ENCODE data around the gene AGTRAP. TPM values are rescaled to one million over a fixed set of nuclear protein-coding genes. Genes with fewer than 3 reads are reported as not detected.

AGTRAP gene
- total and polyA plus RNA-seq, 9 of the 15 experiments (the other 6 are each of a cell fraction or from before 2014, with no cell fraction given), result 26.8 to 105 (median 57.5) TPM

DNA sequence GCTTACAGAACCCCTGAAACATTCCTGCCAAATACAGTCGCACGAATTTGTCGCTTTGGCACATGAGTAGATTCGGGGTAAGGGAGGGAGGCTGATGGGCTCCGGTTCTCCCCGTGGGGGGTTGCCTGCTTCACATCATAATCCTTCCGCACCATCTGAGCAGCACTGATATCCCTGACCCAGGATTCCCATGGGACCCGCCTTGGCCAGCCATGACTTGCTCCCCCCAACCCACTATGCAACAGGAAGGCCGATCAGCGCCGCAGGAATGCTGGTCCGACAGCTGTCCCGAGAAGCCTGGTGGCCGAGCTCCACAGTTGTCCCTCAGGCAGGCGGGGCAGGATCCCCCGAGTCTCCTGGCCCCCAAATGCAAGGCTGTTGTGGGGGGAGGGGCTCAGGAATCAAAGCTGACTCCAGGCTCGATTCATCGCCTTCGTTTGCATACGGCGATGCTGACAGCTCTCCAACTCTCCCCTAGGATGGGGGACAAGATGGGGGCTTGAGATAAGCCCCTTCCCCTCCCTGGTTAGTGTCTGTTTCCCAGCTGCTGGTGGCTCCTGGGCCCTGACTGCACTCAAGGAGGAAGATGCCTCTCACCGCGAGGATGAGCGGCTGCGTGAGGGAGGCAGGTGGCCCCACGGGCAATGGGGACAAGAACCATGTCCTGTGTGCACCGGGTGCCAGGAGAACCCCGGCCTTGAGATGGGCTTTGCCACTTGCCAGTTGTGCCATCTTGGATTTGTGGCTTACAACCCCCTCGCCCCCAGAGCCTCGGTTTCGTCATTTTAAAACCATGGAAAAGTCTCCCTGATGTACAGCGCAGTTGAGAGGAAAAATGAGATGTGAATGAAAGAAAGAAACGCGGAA is 35.1 kb upstream of the AGTRAP start:
- ChIA-PET POLR2A (interaction anchor here (0.7 to 1.4 kb wide), 4 partner anchors 8 to 208 kb away, joined by 3 to 6 read pairs (median 4); no protein-coding TSS in a partner anchor), CTCF (ENCODE audit: low intra/inter-chr PET ratio) (no interaction called here)
- DNase-seq (ENCODE audit: extremely low read depth in 1 of 4, low spot score in 3 of 4) (peak in 2 of 4 experiments; percentile 43 to 44), FAIRE-seq (no peak), ATAC-seq (no peak; the same call in 1 of the 3 replicates)
- peaks cover 25 to 57% of the 10 kb centered on the region in 2 experiments; a peak in 4 of 5 replicates for H3K4me1 ChIP-seq (replicated peaks in 1 of 2; ENCODE audit: control insufficient read depth in 2 of 2, insufficient read depth in 2 of 2, low read length in 2 of 2)
- peak overlapping the region; percentile 59 for H3K4me2 ChIP-seq (ENCODE audit: insufficient read depth, low read length)
- H3K4me3 ChIP-seq, result no peak overlapping the region
- H3K27me3 ChIP-seq (ENCODE audit: control insufficient read depth in 2 of 2, insufficient read depth in 2 of 2, low read length in 2 of 2), result peaks cover 2 to 16% of the 10 kb centered on the region in 2 experiments; a peak in 3 of 5 replicates
- H3K9me3 ChIP-seq (replicated peaks; ENCODE audit: control insufficient read depth, insufficient read depth, low read depth, low read length), result no peaks in the 10 kb centered on the region
- H3K27ac ChIP-seq (ENCODE audit: extremely low read depth, low read depth, low read length), result no peak overlapping the region
- in situ Hi-C loops (cut with MboI), result no loop called here
- H3K9me1 ChIP-seq (ENCODE audit: control insufficient read depth, insufficient read depth, low read length), result no peaks in the 10 kb centered on the region
- H4K20me1 ChIP-seq (replicated peaks; ENCODE audit: control insufficient read depth, insufficient read depth, low read length), result no peaks in the 10 kb centered on the region
- no peaks in the 10 kb centered on the region for H3K79me2 ChIP-seq (ENCODE audit: control insufficient read depth, insufficient read depth, low read length)
- no TSS peak for BruUV-seq (replicated peaks)
- no peaks in the 10 kb centered on the region for H3K36me3 ChIP-seq (ENCODE audit: control insufficient read depth, insufficient read depth, low read length)
- peak overlapping the region in 1 of 2 experiments; percentile 54; a peak in 2 of 4 replicates for H3K9ac ChIP-seq (ENCODE audit: insufficient read depth in 1 of 2, low read depth in 2 of 2, low read length in 2 of 2)
- 20% methylated on average over 34 of the region's 34 CpGs for WGBS (ENCODE audit: insufficient coverage, low coverage, missing lambda C conversion rate)
- H2AFZ ChIP-seq (ENCODE audit: low read depth, low read length), result peak overlapping the region; percentile 53
- intact Hi-C loops (cut with micrococcal nuclease), result no loop called here
- TF ChIP-seq ZFP30 (CRISPR knock-in tag; IDR thresholded peaks at IDR 0.05; ENCODE audit: borderline replicate concordance), result no peak
- no peak for TF ChIP-seq TGIF2 (CRISPR knock-in tag; IDR thresholded peaks at IDR 0.05)
- TF ChIP-seq MAFK (IDR thresholded peaks at IDR 0.05; ENCODE audit: low read length), result no peak
- TF ChIP-seq PRMT5 (CRISPR knock-in tag; IDR thresholded peaks at IDR 0.05), result no peak
- TF ChIP-seq ARNT (IDR thresholded peaks at IDR 0.05), result no peak
- TF ChIP-seq, protein P1, sequence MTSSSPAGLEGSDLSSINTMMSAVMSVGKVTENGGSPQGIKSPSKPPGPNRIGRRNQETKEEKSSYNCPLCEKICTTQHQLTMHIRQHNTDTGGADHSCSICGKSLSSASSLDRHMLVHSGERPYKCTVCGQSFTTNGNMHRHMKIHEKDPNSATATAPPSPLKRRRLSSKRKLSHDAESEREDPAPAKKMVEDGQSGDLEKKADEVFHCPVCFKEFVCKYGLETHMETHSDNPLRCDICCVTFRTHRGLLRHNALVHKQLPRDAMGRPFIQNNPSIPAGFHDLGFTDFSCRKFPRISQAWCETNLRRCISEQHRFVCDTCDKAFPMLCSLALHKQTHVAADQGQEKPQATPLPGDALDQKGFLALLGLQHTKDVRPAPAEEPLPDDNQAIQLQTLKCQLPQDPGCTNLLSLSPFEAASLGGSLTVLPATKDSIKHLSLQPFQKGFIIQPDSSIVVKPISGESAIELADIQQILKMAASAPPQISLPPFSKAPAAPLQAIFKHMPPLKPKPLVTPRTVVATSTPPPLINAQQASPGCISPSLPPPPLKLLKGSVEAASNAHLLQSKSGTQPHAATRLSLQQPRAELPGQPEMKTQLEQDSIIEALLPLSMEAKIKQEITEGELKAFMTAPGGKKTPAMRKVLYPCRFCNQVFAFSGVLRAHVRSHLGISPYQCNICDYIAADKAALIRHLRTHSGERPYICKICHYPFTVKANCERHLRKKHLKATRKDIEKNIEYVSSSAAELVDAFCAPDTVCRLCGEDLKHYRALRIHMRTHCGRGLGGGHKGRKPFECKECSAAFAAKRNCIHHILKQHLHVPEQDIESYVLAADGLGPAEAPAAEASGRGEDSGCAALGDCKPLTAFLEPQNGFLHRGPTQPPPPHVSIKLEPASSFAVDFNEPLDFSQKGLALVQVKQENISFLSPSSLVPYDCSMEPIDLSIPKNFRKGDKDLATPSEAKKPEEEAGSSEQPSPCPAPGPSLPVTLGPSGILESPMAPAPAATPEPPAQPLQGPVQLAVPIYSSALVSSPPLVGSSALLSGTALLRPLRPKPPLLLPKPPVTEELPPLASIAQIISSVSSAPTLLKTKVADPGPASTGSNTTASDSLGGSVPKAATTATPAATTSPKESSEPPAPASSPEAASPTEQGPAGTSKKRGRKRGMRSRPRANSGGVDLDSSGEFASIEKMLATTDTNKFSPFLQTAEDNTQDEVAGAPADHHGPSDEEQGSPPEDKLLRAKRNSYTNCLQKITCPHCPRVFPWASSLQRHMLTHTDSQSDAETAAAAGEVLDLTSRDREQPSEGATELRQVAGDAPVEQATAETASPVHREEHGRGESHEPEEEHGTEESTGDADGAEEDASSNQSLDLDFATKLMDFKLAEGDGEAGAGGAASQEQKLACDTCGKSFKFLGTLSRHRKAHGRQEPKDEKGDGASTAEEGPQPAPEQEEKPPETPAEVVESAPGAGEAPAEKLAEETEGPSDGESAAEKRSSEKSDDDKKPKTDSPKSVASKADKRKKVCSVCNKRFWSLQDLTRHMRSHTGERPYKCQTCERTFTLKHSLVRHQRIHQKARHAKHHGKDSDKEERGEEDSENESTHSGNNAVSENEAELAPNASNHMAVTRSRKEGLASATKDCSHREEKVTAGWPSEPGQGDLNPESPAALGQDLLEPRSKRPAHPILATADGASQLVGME (CRISPR knock-in tag; IDR thresholded peaks at IDR 0.05), result no peak
- no peak for TF ChIP-seq COPS2 (conservative IDR thresholded peaks at IDR 0.05)
- 0 out of 2 replicates have a peak, but pooled peaks have one; percentile 25 for TF ChIP-seq MTA3 (IDR thresholded peaks at IDR 0.05; ENCODE audit: borderline replicate concordance)
- TF ChIP-seq SP2 (IDR thresholded peaks at IDR 0.05; ENCODE audit: extremely low read depth, low read depth, low read length, poor library complexity, severe bottlenecking), result no peak
- no peak for TF ChIP-seq ZNF174 (CRISPR knock-in tag; IDR thresholded peaks at IDR 0.05)
- TF ChIP-seq SP1 (CRISPR knock-in tag; IDR thresholded peaks at IDR 0.05), result no peak
- no peak for TF ChIP-seq ZNF551 (CRISPR knock-in tag; IDR thresholded peaks at IDR 0.05)
- TF ChIP-seq ASH1L (IDR thresholded peaks at IDR 0.05; ENCODE audit: borderline replicate concordance, low read depth, partially characterized antibody), result no peak
